GM18502 (cell line): ENCODE results near the gene DGKB.

ENCODE experiments used
- ATAC-seq: cut with Tn5 transposase; IDR thresholded peaks from one replicate; pipeline ENCODE4 v1.9.1; 2021; ENCODE audit warnings: mild to moderate bottlenecking; ENCODE audit not compliant: unreplicated experiment, poor library complexity

The DGKB gene

GRCh38 chr7:14606101-14606500 lies 296.4 kb downstream of the DGKB start:
- ATAC-seq: no peak

GRCh38 chr7:14604606-14605005 lies 297.9 kb downstream of the DGKB start:
- ATAC-seq: no peak

- no peak for ATAC-seq
These were observed 299.7 kb downstream of the DGKB start for GRCh38 chr7:14602851-14603250.

GRCh38 chr7:14600766-14601367 lies 301.7 kb downstream of the DGKB start:
- ATAC-seq: no peak

GRCh38 chr7:14598978-14599377 lies 303.6 kb downstream of the DGKB start:
- no peak for ATAC-seq

- no peak for ATAC-seq
These were observed 306.1 kb downstream of the DGKB start for GRCh38 chr7:14596421-14596820.

- ATAC-seq: no peak
These were observed 312.3 kb downstream of the DGKB start for GRCh38 chr7:14590206-14590605.

- no peak for ATAC-seq
These were observed 317.3 kb downstream of the DGKB start for GRCh38 chr7:14585232-14585631.

GRCh38 chr7:14583518-14583917 lies 319.0 kb downstream of the DGKB start:
- no peak for ATAC-seq

- ATAC-seq: no peak
These were observed 320.5 kb downstream of the DGKB start for GRCh38 chr7:14582010-14582409.

GRCh38 chr7:14579971-14580370 lies 322.6 kb downstream of the DGKB start:
- ATAC-seq: no peak

GRCh38 chr7:14576578-14576977 lies 326.0 kb downstream of the DGKB start:
- ATAC-seq: no peak

- ATAC-seq: no peak
These were observed 331.6 kb downstream of the DGKB start for GRCh38 chr7:14570750-14571607.

- ATAC-seq: no peak
These were observed 350.5 kb downstream of the DGKB start for GRCh38 chr7:14552060-14552459.

- no peak for ATAC-seq
These were observed 351.2 kb downstream of the DGKB start for GRCh38 chr7:14551310-14551709.

- no peak for ATAC-seq
These were observed 359.9 kb downstream of the DGKB start for GRCh38 chr7:14542624-14543023.

GRCh38 chr7:14521183-14521582 lies 381.4 kb downstream of the DGKB start:
- ATAC-seq: no peak

- ATAC-seq: no peak
These were observed 392.3 kb downstream of the DGKB start for GRCh38 chr7:14510268-14510667.

- no peak for ATAC-seq
These were observed 394.9 kb downstream of the DGKB start for GRCh38 chr7:14507617-14508016.

GRCh38 chr7:14505906-14506305 lies 396.6 kb downstream of the DGKB start:
- ATAC-seq: no peak

GRCh38 chr7:14504134-14504533 lies 398.4 kb downstream of the DGKB start:
- ATAC-seq: no peak

GRCh38 chr7:14503623-14504022 lies 398.9 kb downstream of the DGKB start:
- ATAC-seq: no peak
